HG02623 (cell line): Measurements from ENCODE around the gene EPHA8.

ENCODE experiments used
- ATAC-seq: cut with Tn5 transposase; IDR thresholded peaks from one replicate; pipeline ENCODE4 v1.9.1; 2021; ENCODE audit warnings: moderate library complexity; ENCODE audit not compliant: unreplicated experiment

EPHA8 gene

GRCh38 chr1:22563671-22564602 is 648 bp downstream of the EPHA8 start:
- ATAC-seq, result no peak

GRCh38 chr1:22566161-22566560 is 2.9 kb downstream of the EPHA8 start:
- ATAC-seq, result no peak

- ATAC-seq, result no peak
These were observed 3.9 kb downstream of the EPHA8 start for GRCh38 chr1:22567197-22567596.

GRCh38 chr1:22567994-22568393 is 4.7 kb downstream of the EPHA8 start:
- ATAC-seq, result no peak

GRCh38 chr1:22569269-22569668 is 6.0 kb downstream of the EPHA8 start:
- no peak for ATAC-seq

GRCh38 chr1:22570140-22570909 is 7.0 kb downstream of the EPHA8 start:
- ATAC-seq, result no peak

GRCh38 chr1:22572818-22573217 is 9.5 kb downstream of the EPHA8 start:
- no peak for ATAC-seq

- ATAC-seq, result no peak
These were observed 9.9 kb downstream of the EPHA8 start for GRCh38 chr1:22573237-22573636.

GRCh38 chr1:22575532-22576149 is 12.4 kb downstream of the EPHA8 start:
- no peak for ATAC-seq

GRCh38 chr1:22576150-22576544 is 12.9 kb downstream of the EPHA8 start:
- no peak for ATAC-seq

GRCh38 chr1:22576617-22577016 is 13.3 kb downstream of the EPHA8 start:
- ATAC-seq, result no peak

GRCh38 chr1:22578732-22579361 is 15.6 kb downstream of the EPHA8 start:
- no peak for ATAC-seq

GRCh38 chr1:22579541-22580155 is 16.4 kb downstream of the EPHA8 start:
- no peak for ATAC-seq

- ATAC-seq, result no peak
These were observed 19.7 kb downstream of the EPHA8 start for GRCh38 chr1:22582661-22583635.

- no peak for ATAC-seq
These were observed 20.8 kb downstream of the EPHA8 start for GRCh38 chr1:22584001-22584562.

- ATAC-seq, result no peak
These were observed 21.7 kb downstream of the EPHA8 start for GRCh38 chr1:22584970-22585369.

- ATAC-seq, result no peak
These were observed 22.2 kb downstream of the EPHA8 start for GRCh38 chr1:22585471-22585870.

- no peak for ATAC-seq
These were observed 23.3 kb downstream of the EPHA8 start for GRCh38 chr1:22586356-22587130.
